CD8-positive, alpha-beta memory T cell (primary cell): Measurements from ENCODE around the gene CYB5R2. TPM values are rescaled to one million over a fixed set of nuclear protein-coding genes. Genes with fewer than 3 reads are reported as not detected.

Experiments used
- CTCF ChIA-PET: fragments of 350-600 bp; sonication (Branson Sonifier 250); formaldehyde crosslinking; loops from one replicate; lab custom pipeline; 2021; ENCODE audit warnings: antibody characterized with exemption; lab: Charles Lee
- POLR2A ChIA-PET: fragments of 350-600 bp; sonication (Branson Sonifier 250); formaldehyde crosslinking; loops from one replicate; lab custom pipeline; 2021; ENCODE audit warnings: antibody characterized with exemption; lab: Charles Lee
- DNase-seq, 5 donors: peaks; one replicate each; pipeline versions ENCODE4 v3.0.0 to v3.0.0-alpha.2; 2020 to 2022; ENCODE audit warnings: mixed read lengths in 1 of 5
- H3K27ac ChIP-seq: one replicate; pipeline ENCODE4 v1.7.0; 2013; ENCODE audit warnings: low read depth, mild to moderate bottlenecking, low read length, moderate library complexity
- H3K27me3 ChIP-seq: 2 replicates; pipeline ENCODE4 v1.7.0; 2013; ENCODE audit warnings: low read length, mild to moderate bottlenecking; ENCODE audit not compliant: insufficient read depth, poor library complexity, severe bottlenecking
- H3K36me3 ChIP-seq: 2 replicates; pipeline ENCODE4 v1.7.0; 2013; ENCODE audit warnings: mild to moderate bottlenecking, low read length, moderate library complexity; ENCODE audit not compliant: insufficient read depth
- H3K4me1 ChIP-seq: 2 replicates; pipeline ENCODE4 v1.7.0; 2013; ENCODE audit warnings: mild to moderate bottlenecking, low read length, moderate library complexity; ENCODE audit not compliant: insufficient read depth
- H3K4me3 ChIP-seq: 2 replicates; pipeline ENCODE4 v1.7.0; 2013; ENCODE audit warnings: mild to moderate bottlenecking, low read length
- H3K9me3 ChIP-seq: 2 replicates; pipeline ENCODE4 v1.7.0; 2013; ENCODE audit warnings: mild to moderate bottlenecking, low read length
- H3K27ac Mint-ChIP-seq, 8 donors: one replicate each; pipeline ENCODE4 v1.8.0; 2020 to 2021; ENCODE audit warnings: mixed read lengths in 8 of 8, mild to moderate bottlenecking in 6 of 8, inconsistent platforms in 3 of 8, moderate library complexity in 3 of 8
- H3K27me3 Mint-ChIP-seq, 2 donors: one replicate each; pipeline ENCODE4 v1.8.0; 2020 to 2021; ENCODE audit warnings: mixed read lengths in 2 of 2, mild to moderate bottlenecking in 1 of 2, moderate library complexity in 1 of 2
- H3K36me3 Mint-ChIP-seq, 3 donors: one replicate each; pipeline ENCODE4 v1.8.0; 2020 to 2021; ENCODE audit warnings: mixed read lengths in 3 of 3, inconsistent platforms in 1 of 3, mild to moderate bottlenecking in 1 of 3
- H3K4me1 Mint-ChIP-seq, 3 donors: one replicate each; pipeline ENCODE4 v1.8.0; 2020 to 2021; ENCODE audit warnings: mixed read lengths in 3 of 3, inconsistent platforms in 1 of 3, mild to moderate bottlenecking in 1 of 3
- H3K4me3 Mint-ChIP-seq, 7 donors: one replicate each; pipeline ENCODE4 v1.8.0; 2020 to 2021; ENCODE audit warnings: mixed read lengths in 7 of 7, mild to moderate bottlenecking in 6 of 7, moderate library complexity in 4 of 7, inconsistent platforms in 2 of 7
- H3K9me3 Mint-ChIP-seq, 5 donors: one replicate each; pipeline ENCODE4 v1.8.0; 2020 to 2022; ENCODE audit warnings: mixed read lengths in 5 of 5, mild to moderate bottlenecking in 3 of 5, moderate library complexity in 2 of 5, inconsistent platforms in 1 of 5
- polyA plus RNA-seq: library from polyadenylated mRNA; unstranded; fragments of 300-500 nt; fragmentation: Illumina TruSeq; gene quantifications from one replicate; pipeline ENCODE4 v1.2.3, GENCODE V29; 2021
- total RNA-seq, 2 experiments: library from RNA; stranded (reverse); gene quantifications; one replicate each; pipeline ENCODE4 v1.2.3, GENCODE V29; 2021

Gene CYB5R2
- total and polyA plus RNA-seq, 3 experiments from 2014 or later = 0.12 to 1.2 (median 0.80) TPM

- no peaks in the 10 kb centered on the region for H3K36me3 ChIP-seq
- POLR2A ChIA-PET = no interaction called here
- H3K4me3 Mint-ChIP-seq = peak overlapping the region in 1 of 7 donors; percentile 15
- H3K27me3 ChIP-seq = peaks cover 13% of the 10 kb centered on the region
- H3K27me3 Mint-ChIP-seq = peaks cover 34 to 79% of the 10 kb centered on the region in 2 donors
- H3K9me3 Mint-ChIP-seq = no peaks in the 10 kb centered on the region
- peaks cover 5 to 16% (median 9%) of the 10 kb centered on the region in 3 donors for H3K4me1 Mint-ChIP-seq
- DNase-seq = no peak
- H3K9me3 ChIP-seq = no peaks in the 10 kb centered on the region
- H3K4me3 ChIP-seq = no peak overlapping the region
- no peaks in the 10 kb centered on the region for H3K4me1 ChIP-seq
- H3K36me3 Mint-ChIP-seq = no peaks in the 10 kb centered on the region
- H3K27ac ChIP-seq = no peak overlapping the region
- CTCF ChIA-PET = no interaction called here
- H3K27ac Mint-ChIP-seq = no peak overlapping the region
These were observed 2.3 kb upstream of the CYB5R2 start for GRCh38 chr11:7675631-7676030.

GRCh38 chr11:7673724-7674434 is 579 bp upstream of the CYB5R2 start:
- ChIA-PET POLR2A (no interaction called here), CTCF (interaction anchor here (1.3 kb wide), 1 partner anchor 861 kb away, joined by 3 read pairs; no protein-coding TSS in a partner anchor)
- peaks cover 13% of the 10 kb centered on the region for H3K27me3 ChIP-seq
- no peaks in the 10 kb centered on the region for H3K36me3 Mint-ChIP-seq
- peaks cover 37 to 70% of the 10 kb centered on the region in 2 donors for H3K27me3 Mint-ChIP-seq
- no peak overlapping the region for H3K27ac ChIP-seq
- H3K4me3 Mint-ChIP-seq = peak overlapping the region in 5 of 7 donors; percentile 65 to 78 (median 77)
- H3K4me1 ChIP-seq = no peaks in the 10 kb centered on the region
- H3K36me3 ChIP-seq = no peaks in the 10 kb centered on the region
- H3K9me3 ChIP-seq = no peaks in the 10 kb centered on the region
- DNase-seq = no peak
- H3K9me3 Mint-ChIP-seq = no peaks in the 10 kb centered on the region
- H3K27ac Mint-ChIP-seq = peak overlapping the region in 1 of 8 donors; percentile 39
- peaks cover 5 to 16% (median 9%) of the 10 kb centered on the region in 3 donors for H3K4me1 Mint-ChIP-seq
- no peak overlapping the region for H3K4me3 ChIP-seq

GRCh38 chr11:7672276-7672959 is 882 bp downstream of the CYB5R2 start:
- H3K27me3 ChIP-seq = peaks cover 13% of the 10 kb centered on the region
- POLR2A ChIA-PET = no interaction called here
- no peaks in the 10 kb centered on the region for H3K4me1 ChIP-seq
- peak overlapping the region in 3 of 7 donors; percentile 26 to 69 (median 34) for H3K4me3 Mint-ChIP-seq
- no peak overlapping the region for H3K4me3 ChIP-seq
- H3K36me3 ChIP-seq = no peaks in the 10 kb centered on the region
- CTCF ChIA-PET = interaction anchor here (1.3 to 1.6 kb wide), 2 partner anchors 159 to 860 kb away, joined by 3 to 6 read pairs; partner anchors contain the start of gene PPFIBP2
- no peaks in the 10 kb centered on the region for H3K9me3 ChIP-seq
- no peak for DNase-seq
- peak overlapping the region in 1 of 8 donors; percentile 59 for H3K27ac Mint-ChIP-seq
- peaks cover 37 to 57% of the 10 kb centered on the region in 2 donors for H3K27me3 Mint-ChIP-seq
- H3K36me3 Mint-ChIP-seq = no peaks in the 10 kb centered on the region
- H3K27ac ChIP-seq = no peak overlapping the region
- peaks cover 5 to 16% (median 9%) of the 10 kb centered on the region in 3 donors for H3K4me1 Mint-ChIP-seq
- H3K9me3 Mint-ChIP-seq = no peaks in the 10 kb centered on the region

GRCh38 chr11:7671347-7672215 is 1.7 kb downstream of the CYB5R2 start:
- CTCF ChIA-PET = interaction anchor here (1.6 kb wide), 1 partner anchor 158 kb away, joined by 6 read pairs; the partner anchor contains the start of gene PPFIBP2

GRCh38 chr11:7670641-7671040 is 2.7 kb downstream of the CYB5R2 start:
- peaks cover 7 to 19% (median 9%) of the 10 kb centered on the region in 3 donors for H3K4me1 Mint-ChIP-seq
- no peaks in the 10 kb centered on the region for H3K9me3 Mint-ChIP-seq

More at GRCh38 chr11:7671347-7672215, 1.7 kb downstream of the CYB5R2 start:
- no peaks in the 10 kb centered on the region for H3K9me3 ChIP-seq
- H3K27me3 Mint-ChIP-seq = peaks cover 37 to 51% of the 10 kb centered on the region in 2 donors
- H3K27ac ChIP-seq = no peak overlapping the region
- no peak for DNase-seq
- H3K4me3 ChIP-seq = no peak overlapping the region
- POLR2A ChIA-PET = no interaction called here
- no peaks in the 10 kb centered on the region for H3K9me3 Mint-ChIP-seq
- H3K27ac Mint-ChIP-seq = no peak overlapping the region
- H3K27me3 ChIP-seq = peaks cover 12% of the 10 kb centered on the region
- no peaks in the 10 kb centered on the region for H3K4me1 ChIP-seq
- H3K4me3 Mint-ChIP-seq = peak overlapping the region in 1 of 7 donors; percentile 85
- H3K36me3 Mint-ChIP-seq = no peaks in the 10 kb centered on the region
- H3K36me3 ChIP-seq = no peaks in the 10 kb centered on the region
- H3K4me1 Mint-ChIP-seq = peaks cover 5 to 16% (median 9%) of the 10 kb centered on the region in 3 donors

GRCh38 chr11:7668911-7669310 is 4.4 kb downstream of the CYB5R2 start:
- no peaks in the 10 kb centered on the region for H3K9me3 ChIP-seq
- peak overlapping the region in 2 of 8 donors; percentile 16 to 34 for H3K27ac Mint-ChIP-seq
- H3K4me1 Mint-ChIP-seq = peaks cover under 1 to 14% (median 2%) of the 10 kb centered on the region in 3 donors
- H3K4me3 ChIP-seq = no peak overlapping the region
- no peak overlapping the region for H3K27ac ChIP-seq
- H3K9me3 Mint-ChIP-seq = no peaks in the 10 kb centered on the region
- no peaks in the 10 kb centered on the region for H3K4me1 ChIP-seq
- ChIA-PET POLR2A (no interaction called here), CTCF (no interaction called here)
- H3K36me3 ChIP-seq = no peaks in the 10 kb centered on the region
- H3K36me3 Mint-ChIP-seq = peaks cover 0 to 1% (median 0%) of the 10 kb centered on the region in 3 donors
- peaks cover 6% of the 10 kb centered on the region for H3K27me3 ChIP-seq
- H3K4me3 Mint-ChIP-seq = no peak overlapping the region
- DNase-seq = no peak
- peaks cover 27 to 28% of the 10 kb centered on the region in 2 donors for H3K27me3 Mint-ChIP-seq

More at GRCh38 chr11:7670641-7671040, 2.7 kb downstream of the CYB5R2 start:
- Mint-ChIP-seq H3K27me3 (peaks cover 39 to 45% of the 10 kb centered on the region in 2 donors), H3K36me3 (peaks cover 0 to 1% (median 0%) of the 10 kb centered on the region in 3 donors), H3K4me3 (no peak overlapping the region), H3K27ac (no peak overlapping the region)
- no peaks in the 10 kb centered on the region for H3K9me3 ChIP-seq
- H3K4me1 ChIP-seq = no peaks in the 10 kb centered on the region
- no peak overlapping the region for H3K27ac ChIP-seq
- no peak overlapping the region for H3K4me3 ChIP-seq
- POLR2A ChIA-PET = no interaction called here
- DNase-seq = no peak
- CTCF ChIA-PET = no interaction called here
- H3K27me3 ChIP-seq = peaks cover 6% of the 10 kb centered on the region
- no peaks in the 10 kb centered on the region for H3K36me3 ChIP-seq

GRCh38 chr11:7668464-7668863 is 4.8 kb downstream of the CYB5R2 start:
- no peaks in the 10 kb centered on the region for H3K4me1 ChIP-seq
- H3K4me3 Mint-ChIP-seq = no peak overlapping the region
- no peak overlapping the region for H3K4me3 ChIP-seq
- no peaks in the 10 kb centered on the region for H3K9me3 Mint-ChIP-seq
- ChIA-PET POLR2A (no interaction called here), CTCF (no interaction called here)
- DNase-seq = no peak
- peaks cover 0 to 1% (median 0%) of the 10 kb centered on the region in 3 donors for H3K36me3 Mint-ChIP-seq
- H3K27ac Mint-ChIP-seq = peak overlapping the region in 1 of 8 donors; percentile 34
- H3K27me3 Mint-ChIP-seq = peaks cover 26% of the 10 kb centered on the region in 2 donors
- H3K27ac ChIP-seq = no peak overlapping the region
- no peaks in the 10 kb centered on the region for H3K9me3 ChIP-seq
- H3K27me3 ChIP-seq = peaks cover 6% of the 10 kb centered on the region
- H3K36me3 ChIP-seq = no peaks in the 10 kb centered on the region
- peaks cover 0 to 13% (median 2%) of the 10 kb centered on the region in 3 donors for H3K4me1 Mint-ChIP-seq
